HFF-Myc (cell line): Measurements from ENCODE around the gene TEX14.

Experiments
- DNase-seq: peaks from one replicate; pipeline ENCODE4 v3.0.0-alpha.2; 2011; ENCODE audit warnings: low read depth; ENCODE audit errors: extremely low read depth
- H3K4me3 ChIP-seq: replicated peaks from 2 replicates; pipeline ENCODE4 v1.5.1; 2011; ENCODE audit warnings: low read depth, mild to moderate bottlenecking, control low read depth, low read length
- TF ChIP-seq, protein P1 (sequence below): IDR thresholded peaks from 2 replicates; pipeline ENCODE4 v1.5.1; 2012; ENCODE audit warnings: mild to moderate bottlenecking, low read depth, low read length, control low read depth; ENCODE audit errors: missing control alignments

TEX14 gene

DNA sequence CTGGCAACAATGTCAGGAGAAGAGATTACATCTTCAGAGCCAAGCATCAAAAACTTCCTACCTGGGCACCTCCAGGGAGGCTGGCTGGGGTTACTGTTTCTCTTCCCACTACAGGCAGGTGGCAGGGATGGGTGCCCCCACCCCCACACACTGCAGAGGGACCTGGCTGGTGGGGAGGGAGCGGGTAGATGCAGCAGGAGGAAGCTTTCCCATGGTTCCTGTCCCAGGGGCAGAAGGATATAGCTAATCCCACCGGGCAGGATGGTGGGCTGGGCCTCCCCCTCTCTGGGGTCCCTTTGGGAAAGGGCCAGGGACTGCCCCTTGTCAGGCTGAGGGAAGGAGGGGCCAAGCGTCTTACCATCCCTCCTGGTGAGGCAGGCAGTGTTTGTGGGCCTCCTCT, 160.7 kb downstream of the TEX14 start:
- TF ChIP-seq, protein P1, sequence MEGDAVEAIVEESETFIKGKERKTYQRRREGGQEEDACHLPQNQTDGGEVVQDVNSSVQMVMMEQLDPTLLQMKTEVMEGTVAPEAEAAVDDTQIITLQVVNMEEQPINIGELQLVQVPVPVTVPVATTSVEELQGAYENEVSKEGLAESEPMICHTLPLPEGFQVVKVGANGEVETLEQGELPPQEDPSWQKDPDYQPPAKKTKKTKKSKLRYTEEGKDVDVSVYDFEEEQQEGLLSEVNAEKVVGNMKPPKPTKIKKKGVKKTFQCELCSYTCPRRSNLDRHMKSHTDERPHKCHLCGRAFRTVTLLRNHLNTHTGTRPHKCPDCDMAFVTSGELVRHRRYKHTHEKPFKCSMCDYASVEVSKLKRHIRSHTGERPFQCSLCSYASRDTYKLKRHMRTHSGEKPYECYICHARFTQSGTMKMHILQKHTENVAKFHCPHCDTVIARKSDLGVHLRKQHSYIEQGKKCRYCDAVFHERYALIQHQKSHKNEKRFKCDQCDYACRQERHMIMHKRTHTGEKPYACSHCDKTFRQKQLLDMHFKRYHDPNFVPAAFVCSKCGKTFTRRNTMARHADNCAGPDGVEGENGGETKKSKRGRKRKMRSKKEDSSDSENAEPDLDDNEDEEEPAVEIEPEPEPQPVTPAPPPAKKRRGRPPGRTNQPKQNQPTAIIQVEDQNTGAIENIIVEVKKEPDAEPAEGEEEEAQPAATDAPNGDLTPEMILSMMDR: no peak
- no peak for DNase-seq
- H3K4me3 ChIP-seq: peak overlapping the region; percentile 21

DNA sequence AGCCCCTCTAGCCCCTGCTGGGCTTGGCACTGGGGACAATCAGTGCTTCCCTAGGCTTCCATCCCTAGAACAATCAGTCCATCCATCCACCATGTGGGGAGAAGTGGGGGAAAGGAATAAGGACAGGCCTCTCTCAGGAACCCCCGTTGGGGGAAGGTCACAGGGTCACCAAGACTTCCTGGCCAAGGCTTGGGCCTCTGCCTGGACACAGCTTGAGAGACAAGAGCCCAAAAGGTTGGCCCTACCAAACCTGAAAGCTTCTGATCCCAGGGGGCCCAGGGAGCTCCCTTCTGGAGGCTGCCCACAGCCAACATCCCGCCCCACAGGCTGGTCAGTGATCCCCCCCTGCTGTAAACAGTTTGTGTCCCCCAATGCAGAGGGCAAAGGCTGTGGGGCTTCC, 161.2 kb downstream of the TEX14 start:
- TF ChIP-seq, protein P1: no peak
- H3K4me3 ChIP-seq: no peak overlapping the region
- no peak for DNase-seq

DNA sequence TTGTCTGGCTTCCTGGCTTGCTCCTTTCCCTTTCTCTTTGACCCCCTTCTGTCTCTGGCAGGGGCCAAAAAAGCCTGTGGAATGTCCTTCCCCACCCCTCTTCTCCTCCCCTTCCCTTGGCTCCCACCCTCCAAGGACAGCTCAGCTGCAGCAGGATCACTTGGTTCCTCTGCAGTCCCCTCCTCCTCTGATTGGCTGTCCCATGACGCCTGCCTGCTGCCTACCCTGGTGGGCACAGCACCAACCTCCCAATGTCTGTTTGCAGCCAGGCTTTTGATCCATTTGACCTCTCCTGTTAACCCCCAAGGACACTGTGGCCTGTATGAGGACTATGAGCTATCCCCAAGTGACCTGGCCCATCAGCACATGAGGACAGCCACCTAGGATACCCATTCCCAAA, 162.6 kb downstream of the TEX14 start:
- DNase-seq: no peak
- TF ChIP-seq, protein P1: no peak
- no peak overlapping the region for H3K4me3 ChIP-seq

DNA sequence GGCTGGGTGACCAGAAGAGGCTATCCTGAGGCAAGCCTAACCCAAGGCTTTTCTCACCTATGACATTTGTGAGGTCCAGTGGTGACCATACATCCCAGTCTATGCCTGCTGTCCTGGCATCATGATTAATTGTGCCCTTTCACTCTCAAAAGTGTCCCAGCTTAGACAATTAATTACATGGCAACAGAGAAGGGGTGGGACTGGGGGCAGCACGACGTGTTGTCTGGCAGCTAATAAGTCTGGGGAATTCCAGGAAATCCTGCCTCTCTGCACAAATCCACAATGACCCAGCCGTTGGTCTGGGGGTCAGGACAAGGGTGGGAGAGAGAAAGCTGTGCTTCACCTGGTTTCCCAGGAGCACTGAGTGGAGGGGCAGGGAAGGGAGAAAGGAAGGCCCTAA, 163.4 kb downstream of the TEX14 start:
- DNase-seq: no peak
- H3K4me3 ChIP-seq: no peak overlapping the region
- TF ChIP-seq, protein P1: no peak

DNA sequence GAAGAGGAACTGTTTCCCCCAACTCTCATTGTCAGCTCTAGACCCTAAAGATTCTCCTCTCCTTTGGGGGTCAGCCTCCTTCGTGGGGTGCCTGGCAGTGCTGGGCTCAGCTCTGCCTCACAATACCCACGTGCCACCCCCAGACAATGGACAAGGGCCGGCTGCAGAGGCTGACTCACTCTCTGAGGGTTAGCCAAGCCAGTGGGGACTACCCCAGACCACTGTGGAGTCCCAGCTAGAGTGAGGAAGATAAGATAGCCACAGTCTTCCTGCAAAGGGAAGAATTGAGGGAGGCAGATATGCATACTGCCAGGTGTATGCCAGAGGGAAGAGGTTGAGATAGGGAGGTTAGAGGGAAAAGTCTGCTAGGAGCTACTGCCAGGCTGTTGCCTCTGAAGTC, 163.9 kb downstream of the TEX14 start:
- H3K4me3 ChIP-seq: no peak overlapping the region
- TF ChIP-seq, protein P1: no peak
- DNase-seq: no peak

DNA sequence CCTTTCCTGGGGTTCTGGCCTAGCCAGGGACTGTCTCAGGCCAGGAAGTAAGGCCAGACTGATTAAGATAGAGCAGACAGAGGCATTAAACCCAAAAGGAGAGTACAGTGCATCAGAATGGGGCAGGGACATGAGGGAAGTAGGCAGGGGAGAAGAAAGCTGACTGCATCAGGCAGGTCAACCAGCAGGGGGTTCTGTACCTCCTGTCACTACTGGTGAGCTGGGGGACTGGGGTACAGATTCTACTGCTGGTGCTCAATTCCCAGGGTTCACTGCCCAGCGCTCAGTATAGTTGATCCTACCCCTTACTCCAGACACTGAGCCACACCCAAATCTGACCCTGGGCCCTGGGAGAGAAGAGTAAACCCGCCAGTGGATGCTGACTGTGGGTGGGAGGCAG, 164.5 kb downstream of the TEX14 start:
- DNase-seq: no peak
- H3K4me3 ChIP-seq: no peak overlapping the region
- TF ChIP-seq, protein P1: peak; percentile 10

DNA sequence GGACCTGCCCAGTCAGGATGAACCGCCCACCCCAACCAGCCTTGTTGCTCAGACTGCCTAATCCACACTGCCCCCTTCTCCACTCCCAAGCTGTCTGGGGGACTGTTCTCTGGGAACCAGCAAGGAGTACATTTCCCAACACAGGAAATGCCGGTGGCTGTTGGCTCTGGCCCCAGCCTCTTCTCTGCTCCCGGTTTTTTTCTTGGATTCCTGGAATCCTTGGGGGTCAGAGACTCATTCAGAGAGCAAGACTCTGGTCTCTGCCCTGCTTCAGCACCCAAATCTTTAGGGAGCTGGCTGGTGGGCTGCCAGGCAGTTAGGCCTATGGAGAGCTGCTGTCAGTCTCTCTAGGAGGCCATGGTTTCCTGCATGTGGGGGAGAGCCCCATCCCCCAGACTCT, 166.6 kb downstream of the TEX14 start:
- TF ChIP-seq, protein P1: no peak
- no peak overlapping the region for H3K4me3 ChIP-seq
- DNase-seq: no peak
